ENCODE results near the gene PDRG1.

- TF ChIP-seq CTCF (IDR thresholded peaks at IDR 0.05) = no peak
- TF ChIP-seq POLR2AphosphoS5 (IDR thresholded peaks at IDR 0.05) = no peak
Observed at GRCh38 chr20:31984981-31985471, 33.2 kb upstream of the PDRG1 start.

Measured in prostate gland (tissue), 2 donors.